ENCODE data around the gene CAND2. TPM values are rescaled to one million over a fixed set of nuclear protein-coding genes. Genes with fewer than 3 reads are reported as not detected.

The CAND2 gene
- total RNA-seq, 2 donors from 2014 or later = 3.6 to 6.6 TPM

DNA sequence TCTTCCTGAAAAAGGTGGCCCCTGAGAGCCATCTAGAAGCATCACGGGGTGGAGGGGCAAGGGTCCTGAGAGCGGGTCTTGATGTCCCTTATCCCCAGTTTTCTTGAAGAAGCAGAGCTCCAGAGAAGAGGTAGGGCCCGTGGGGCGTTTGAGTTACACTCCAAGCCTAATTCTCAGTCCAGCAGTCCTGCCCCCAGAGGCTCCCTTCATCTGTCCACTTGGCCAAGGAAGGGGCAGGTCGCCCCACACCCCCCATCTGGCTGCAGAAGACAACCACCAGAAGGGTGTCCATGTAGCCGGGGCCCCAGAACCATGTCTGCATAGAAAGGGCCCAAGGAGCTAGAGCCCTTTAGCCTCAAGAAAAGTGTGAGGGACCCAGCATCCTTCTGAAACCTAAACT, 70.4 kb downstream of the CAND2 start:
- Histone ChIP-seq H3K36me3 (replicated peaks in 1 of 2; ENCODE audit: insufficient read depth in 1 of 2, low read depth in 2 of 2) (no peaks in the 10 kb centered on the region), H3K4me3 (no peak overlapping the region), H3K27ac (no peak overlapping the region), H3K27me3 (no peaks in the 10 kb centered on the region), H3K9me3 (no peaks in the 10 kb centered on the region), H3K4me1 (peaks cover 13% of the 10 kb centered on the region)
- intact Hi-C loops (cut with DNase I) = no loop called here
- ATAC-seq (no peak), DNase-seq (no peak)
- TF ChIP-seq POLR2A (IDR thresholded peaks at IDR 0.05) (no peak), CTCF (IDR thresholded peaks at IDR 0.05) (no peak)
- 63 to 64% methylated on average over 4 to 6 of the region's 6 CpGs for WGBS, 2 donors

- no peak overlapping the region for H3K4me3 ChIP-seq
- TF ChIP-seq POLR2A (IDR thresholded peaks at IDR 0.05) (no peak), CTCF (IDR thresholded peaks at IDR 0.05) (peak; percentile 79 to 94 (median 91))
- no peaks in the 10 kb centered on the region for H3K36me3 ChIP-seq (replicated peaks in 1 of 2; ENCODE audit: insufficient read depth in 1 of 2, low read depth in 2 of 2)
- peaks cover 13% of the 10 kb centered on the region for H3K4me1 ChIP-seq
- no peaks in the 10 kb centered on the region for H3K27me3 ChIP-seq
- H3K27ac ChIP-seq = no peak overlapping the region
- peak; percentile 83 to 88 (median 88) for DNase-seq
- 26% methylated on average over 23 to 45 of the region's 45 CpGs for WGBS, 2 donors
- H3K9me3 ChIP-seq = no peaks in the 10 kb centered on the region
- ATAC-seq = peak; percentile 94
- intact Hi-C loops (cut with DNase I) = no loop called here
Measured at GRCh38 chr3:12868039-12869034, 71.9 kb downstream of the CAND2 start.

DNA sequence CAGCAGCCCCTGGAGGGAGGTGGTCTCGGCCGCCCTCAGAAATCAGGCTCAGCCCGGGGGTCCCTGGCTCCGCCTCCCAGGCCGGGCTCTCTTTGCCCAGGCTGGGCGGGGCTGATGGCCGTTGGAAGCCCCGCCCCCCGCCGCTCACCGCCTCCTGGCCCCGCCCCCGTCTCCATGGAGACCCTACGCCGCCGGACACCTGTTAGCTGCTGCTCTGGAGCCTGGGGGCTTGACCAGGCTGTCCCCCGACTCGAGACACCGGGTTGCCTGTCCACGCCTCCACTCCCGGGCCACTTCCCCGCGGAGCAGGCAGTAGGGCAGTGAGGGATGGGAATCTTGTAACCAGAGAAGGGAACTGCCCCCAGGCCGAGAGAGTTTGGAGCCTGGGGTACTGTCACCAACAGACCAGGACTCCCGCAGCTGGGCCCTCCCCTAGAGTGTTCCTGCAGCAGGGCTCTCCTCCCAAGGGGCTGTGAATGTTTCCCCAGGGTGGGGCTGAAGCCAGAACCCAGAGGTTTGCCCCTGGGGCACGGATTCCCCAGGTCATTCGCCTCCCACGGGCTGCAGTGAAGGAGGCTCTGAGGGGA, 72.6 kb downstream of the CAND2 start:
- no peaks in the 10 kb centered on the region for H3K27me3 ChIP-seq
- intact Hi-C loops (cut with DNase I) = no loop called here
- DNase-seq (peak; percentile 54 to 77 (median 64)), ATAC-seq (peak; percentile 47)
- no peak overlapping the region for H3K27ac ChIP-seq
- no peak overlapping the region for H3K4me3 ChIP-seq
- H3K36me3 ChIP-seq (replicated peaks in 1 of 2; ENCODE audit: insufficient read depth in 1 of 2, low read depth in 2 of 2) = no peaks in the 10 kb centered on the region
- 13 to 85% methylated on average over 3 to 27 of the region's 28 CpGs for WGBS, 2 donors
- H3K9me3 ChIP-seq = no peaks in the 10 kb centered on the region
- TF ChIP-seq CTCF (IDR thresholded peaks at IDR 0.05) (no peak), POLR2A (IDR thresholded peaks at IDR 0.05) (no peak)
- peaks cover 13% of the 10 kb centered on the region for H3K4me1 ChIP-seq

DNA sequence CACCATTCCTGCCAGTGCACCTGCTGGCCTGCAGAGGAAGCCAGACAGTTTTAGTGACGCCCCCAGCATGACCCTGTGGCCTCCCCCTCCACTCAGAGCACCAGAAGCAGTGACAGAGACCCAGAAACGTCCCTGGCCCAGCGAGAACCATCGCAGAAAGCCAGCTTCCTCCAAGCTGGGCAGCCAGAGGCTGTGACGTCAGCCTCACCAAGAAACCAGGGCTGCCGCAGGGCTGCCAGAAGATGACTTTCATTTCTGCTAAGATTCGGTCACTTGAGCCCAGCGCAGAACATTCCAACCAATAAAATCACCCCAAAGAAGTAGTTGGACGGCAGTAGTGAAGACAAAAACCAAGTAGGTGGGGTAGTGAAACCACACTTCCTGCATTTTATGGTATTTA, 74.5 kb downstream of the CAND2 start:
- Histone ChIP-seq H3K36me3 (replicated peaks in 1 of 2; ENCODE audit: insufficient read depth in 1 of 2, low read depth in 2 of 2) (no peaks in the 10 kb centered on the region), H3K27ac (no peak overlapping the region), H3K27me3 (no peaks in the 10 kb centered on the region), H3K4me1 (peaks cover 16% of the 10 kb centered on the region), H3K9me3 (no peaks in the 10 kb centered on the region), H3K4me3 (no peak overlapping the region)
- no peak for ATAC-seq
- 61 to 64% methylated on average over 9 of the region's 9 CpGs for WGBS, 2 donors
- DNase-seq = peak in 2 of 4 donors; percentile 26 to 37
- TF ChIP-seq POLR2A (IDR thresholded peaks at IDR 0.05) (no peak), CTCF (IDR thresholded peaks at IDR 0.05) (no peak)
- intact Hi-C loops (cut with DNase I) = no loop called here

Data from body of pancreas (tissue), 4 donors.